Spleen (tissue), 7 donors: ENCODE data around the gene PGS1.
A peak's percentile ranks its signal among the peaks of the same experiment; 100 is the strongest.

ENCODE experiments used
- CTCF ChIP-seq, 11 experiments: fragments of 200-600 bp in 7 of 11; fragments of 450-650 bp in 4 of 11; sonication (generic) in 4 of 11; IDR thresholded peaks in 8 of 11; conservative IDR thresholded peaks in 3 of 11; 1 replicate in 7 of 11; 2 replicates in 4 of 11; pipeline versions ENCODE4 v1.4.0 to v1.8.0; 2016 to 2021; ENCODE audit warnings: antibody characterized with exemption in 11 of 11, inconsistent platforms in 4 of 11, mild to moderate bottlenecking in 1 of 11
- POLR2A ChIP-seq, 3 donors: fragments of 450-650 bp; IDR thresholded peaks; one replicate each; pipeline ENCODE4 v1.5.1; 2017; ENCODE audit warnings: antibody characterized with exemption in 3 of 3, mild to moderate bottlenecking in 1 of 3
- POLR2AphosphoS5 ChIP-seq, 3 donors: sonication (generic); formaldehyde crosslinking; IDR thresholded peaks; one replicate each; pipeline ENCODE4 v1.5.1; 2017; ENCODE audit warnings: antibody characterized with exemption in 3 of 3
- donor health status: DM: no; HTN: no; CAD: no; lungs with moderate emphysema.
- donor health status: DM: no; HTN: no; CAD: no.
- donor health status: DM: no; HTN: no; CAD: no.

- TF ChIP-seq POLR2AphosphoS5 (IDR thresholded peaks at IDR 0.05) (peak in 2 of 3 donors; percentile 37 to 69), CTCF (IDR thresholded peaks at IDR 0.05 in 8 of 11, conservative IDR thresholded peaks at IDR 0.05 in 3 of 11) (no peak), POLR2A (IDR thresholded peaks at IDR 0.05) (no peak)
Measured at GRCh38 chr17:78432226-78433012, 54.0 kb downstream of the PGS1 start.
